Measurements from ENCODE around the gene AGMO.

The AGMO gene

GRCh38 chr7:15288741-15289140 is 273.1 kb downstream of the AGMO start:
- H3K27ac ChIP-seq (ENCODE audit: low read length): no peak overlapping the region
- DNase-seq: no peak

DNA sequence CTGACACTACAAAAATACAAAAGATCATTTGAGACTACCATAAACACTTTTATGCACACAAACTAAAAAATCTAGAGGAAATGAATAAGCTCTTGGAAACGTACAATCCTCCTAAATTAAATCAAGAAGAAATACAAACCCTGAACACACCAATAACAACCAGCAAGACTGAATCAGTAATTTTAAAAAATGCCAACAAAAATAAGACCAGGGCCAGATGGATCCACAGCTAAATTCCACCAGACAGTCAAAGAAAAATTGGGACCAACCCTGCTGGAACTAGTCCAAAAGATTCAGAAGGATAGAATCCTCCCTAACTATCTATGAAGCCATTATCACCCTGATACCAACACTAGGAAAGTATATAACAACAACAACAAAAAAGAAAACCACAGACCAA is 277.4 kb downstream of the AGMO start:
- no peaks in the 10 kb centered on the region for H3K36me3 ChIP-seq (replicated peaks; ENCODE audit: insufficient read depth, low read length)
- no peaks in the 10 kb centered on the region for H3F3A ChIP-seq (ENCODE audit: insufficient read depth, low read length)
- H3K27ac ChIP-seq (ENCODE audit: low read length): no peak overlapping the region
- DNase-seq: no peak
- no peaks in the 10 kb centered on the region for H3K79me2 ChIP-seq (ENCODE audit: low read length)
- no peak overlapping the region for H3K4me2 ChIP-seq (ENCODE audit: low read depth, low read length)
- H4K20me1 ChIP-seq (ENCODE audit: insufficient read depth, low read length): no peaks in the 10 kb centered on the region
- H3K9me3 ChIP-seq (replicated peaks; ENCODE audit: insufficient read depth, low read length): no peaks in the 10 kb centered on the region
- no peaks in the 10 kb centered on the region for H3K27me3 ChIP-seq (replicated peaks; ENCODE audit: insufficient read depth, low read length)
- no peaks in the 10 kb centered on the region for H3K4me1 ChIP-seq (ENCODE audit: low read length)
- H2AFZ ChIP-seq (ENCODE audit: low read length): no peak overlapping the region
- TF ChIP-seq CTCF (IDR thresholded peaks at IDR 0.05; ENCODE audit: low read length): no peak
- no peak for TF ChIP-seq EZH2 (optimal IDR thresholded peaks at IDR 0.05; ENCODE audit: low read depth, low read length)
- no peak for TF ChIP-seq EZH2phosphoT487 (IDR thresholded peaks at IDR 0.05; ENCODE audit: low read length)
- no peaks in the 10 kb centered on the region for H3K9me2 ChIP-seq (replicated peaks; ENCODE audit: insufficient read depth, low read length)
- H3K9ac ChIP-seq (ENCODE audit: low read length): no peak overlapping the region
- no peak overlapping the region for H3K4me3 ChIP-seq (ENCODE audit: low read length)

More at GRCh38 chr7:15288741-15289140, 273.1 kb downstream of the AGMO start:
- no peaks in the 10 kb centered on the region for H3K4me1 ChIP-seq (ENCODE audit: low read length)
- TF ChIP-seq EZH2phosphoT487 (IDR thresholded peaks at IDR 0.05; ENCODE audit: low read length) (no peak), EZH2 (optimal IDR thresholded peaks at IDR 0.05; ENCODE audit: low read depth, low read length) (no peak)
- no peak overlapping the region for H3K4me2 ChIP-seq (ENCODE audit: low read depth, low read length)
- H3K9me3 ChIP-seq (replicated peaks; ENCODE audit: insufficient read depth, low read length): no peaks in the 10 kb centered on the region
- H3K27me3 ChIP-seq (replicated peaks; ENCODE audit: insufficient read depth, low read length): no peaks in the 10 kb centered on the region
- H2AFZ ChIP-seq (ENCODE audit: low read length): no peak overlapping the region
- H3K9ac ChIP-seq (ENCODE audit: low read length): no peak overlapping the region
- H3K9me2 ChIP-seq (replicated peaks; ENCODE audit: insufficient read depth, low read length): no peaks in the 10 kb centered on the region
- H3K4me3 ChIP-seq (ENCODE audit: low read length): no peak overlapping the region
- H3K79me2 ChIP-seq (ENCODE audit: low read length): no peaks in the 10 kb centered on the region
- H3K36me3 ChIP-seq (replicated peaks; ENCODE audit: insufficient read depth, low read length): no peaks in the 10 kb centered on the region
- no peaks in the 10 kb centered on the region for H4K20me1 ChIP-seq (ENCODE audit: insufficient read depth, low read length)
- H3F3A ChIP-seq (ENCODE audit: insufficient read depth, low read length): no peaks in the 10 kb centered on the region

DNA sequence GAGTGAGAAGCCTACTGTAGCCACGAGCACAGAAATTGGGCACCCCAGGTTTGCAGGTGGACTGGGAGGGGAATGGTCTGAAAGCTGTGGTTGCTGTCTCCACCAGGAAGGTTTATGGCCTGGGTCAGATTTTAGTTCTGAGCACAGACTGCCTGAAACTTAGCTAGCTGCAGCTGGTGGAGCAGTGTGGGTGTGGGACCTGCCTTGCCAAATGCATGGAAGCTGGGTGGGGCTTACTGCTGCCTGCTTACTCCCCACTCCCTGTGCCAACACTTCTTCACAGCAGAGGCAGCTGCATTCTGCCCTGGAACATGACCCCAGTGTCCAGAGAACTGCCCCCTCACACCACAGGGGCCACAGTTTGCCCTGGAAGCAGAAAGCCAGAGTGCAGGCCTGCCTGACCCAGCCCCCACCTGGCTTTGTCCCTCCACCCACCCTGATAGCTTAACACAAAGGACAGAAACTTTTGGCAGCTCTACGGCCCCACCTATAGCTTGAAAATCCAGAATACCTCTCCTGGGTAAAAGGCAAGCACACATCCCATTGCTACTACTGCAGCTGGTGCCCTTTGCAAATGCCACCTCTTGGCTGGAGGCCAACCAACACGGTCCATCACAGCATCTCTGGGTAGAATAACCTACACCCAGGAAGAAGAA is 281.6 kb downstream of the AGMO start:
- H3K79me2 ChIP-seq (ENCODE audit: low read length): no peaks in the 10 kb centered on the region
- no peaks in the 10 kb centered on the region for H3K9me3 ChIP-seq (replicated peaks; ENCODE audit: insufficient read depth, low read length)
- no peak overlapping the region for H3K4me3 ChIP-seq (ENCODE audit: low read length)
- H3K27me3 ChIP-seq (replicated peaks; ENCODE audit: insufficient read depth, low read length): no peaks in the 10 kb centered on the region
- H3F3A ChIP-seq (ENCODE audit: insufficient read depth, low read length): no peaks in the 10 kb centered on the region
- H3K9ac ChIP-seq (ENCODE audit: low read length): no peak overlapping the region
- peak; percentile 9 for DNase-seq
- H2AFZ ChIP-seq (ENCODE audit: low read length): no peak overlapping the region
- no peak overlapping the region for H3K27ac ChIP-seq (ENCODE audit: low read length)
- no peaks in the 10 kb centered on the region for H3K4me1 ChIP-seq (ENCODE audit: low read length)
- H3K36me3 ChIP-seq (replicated peaks; ENCODE audit: insufficient read depth, low read length): no peaks in the 10 kb centered on the region
- H3K4me2 ChIP-seq (ENCODE audit: low read depth, low read length): no peak overlapping the region
- H3K9me2 ChIP-seq (replicated peaks; ENCODE audit: insufficient read depth, low read length): no peaks in the 10 kb centered on the region
- H4K20me1 ChIP-seq (ENCODE audit: insufficient read depth, low read length): no peaks in the 10 kb centered on the region
- no peak for TF ChIP-seq EZH2phosphoT487 (IDR thresholded peaks at IDR 0.05; ENCODE audit: low read length)
- no peak for TF ChIP-seq EZH2 (optimal IDR thresholded peaks at IDR 0.05; ENCODE audit: low read depth, low read length)

DNA sequence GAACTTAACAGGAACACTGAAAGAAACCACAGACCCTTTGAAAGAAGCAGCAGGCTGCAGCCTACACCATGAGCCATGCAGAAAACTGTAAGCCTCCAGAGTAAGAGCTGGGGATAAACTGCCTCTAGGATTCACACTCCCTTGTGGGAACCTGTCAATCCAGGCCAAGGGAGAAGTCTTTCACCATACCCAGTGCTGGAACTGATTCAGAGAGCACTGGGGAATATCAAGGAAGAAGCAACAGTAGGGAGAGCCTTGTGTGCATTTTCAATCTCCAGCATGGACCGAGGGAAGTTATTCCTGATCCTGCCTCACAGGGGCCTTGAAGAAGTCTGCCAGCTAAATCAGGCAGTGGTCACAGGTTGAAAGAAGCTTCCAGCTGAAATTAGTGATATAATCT is 282.2 kb downstream of the AGMO start:
- H4K20me1 ChIP-seq (ENCODE audit: insufficient read depth, low read length): no peaks in the 10 kb centered on the region
- H3K9me3 ChIP-seq (replicated peaks; ENCODE audit: insufficient read depth, low read length): no peaks in the 10 kb centered on the region
- H3K27me3 ChIP-seq (replicated peaks; ENCODE audit: insufficient read depth, low read length): no peaks in the 10 kb centered on the region
- H3K27ac ChIP-seq (ENCODE audit: low read length): no peak overlapping the region
- H3K9me2 ChIP-seq (replicated peaks; ENCODE audit: insufficient read depth, low read length): no peaks in the 10 kb centered on the region
- TF ChIP-seq EZH2 (optimal IDR thresholded peaks at IDR 0.05; ENCODE audit: low read depth, low read length) (no peak), EZH2phosphoT487 (IDR thresholded peaks at IDR 0.05; ENCODE audit: low read length) (no peak), CTCF (IDR thresholded peaks at IDR 0.05; ENCODE audit: low read length) (no peak)
- no peaks in the 10 kb centered on the region for H3K4me1 ChIP-seq (ENCODE audit: low read length)
- H3K4me2 ChIP-seq (ENCODE audit: low read depth, low read length): no peak overlapping the region
- H3K36me3 ChIP-seq (replicated peaks; ENCODE audit: insufficient read depth, low read length): no peaks in the 10 kb centered on the region
- no peak overlapping the region for H2AFZ ChIP-seq (ENCODE audit: low read length)
- no peak overlapping the region for H3K4me3 ChIP-seq (ENCODE audit: low read length)
- no peak overlapping the region for H3K9ac ChIP-seq (ENCODE audit: low read length)
- DNase-seq: no peak
- no peaks in the 10 kb centered on the region for H3K79me2 ChIP-seq (ENCODE audit: low read length)
- H3F3A ChIP-seq (ENCODE audit: insufficient read depth, low read length): no peaks in the 10 kb centered on the region
